IPS-18a (cell line): ENCODE data around the gene GPR171.
"Not testable (repeated sequence)": the region's sequence is repeated elsewhere in the genome, so short reads cannot be mapped to it uniquely, and the experiment has no call there.

Experiments used
- H3K27ac ChIP-seq: one replicate; pipeline ENCODE4 v1.5.1; 2013; ENCODE audit warnings: low read length
- H3K27me3 ChIP-seq: one replicate; pipeline ENCODE4 v1.6.1; 2013; ENCODE audit warnings: mild to moderate bottlenecking, low read length; ENCODE audit not compliant: control insufficient read depth, insufficient read depth
- H3K36me3 ChIP-seq: one replicate; pipeline ENCODE4 v1.6.1; 2013; ENCODE audit warnings: low read depth, low read length; ENCODE audit not compliant: control insufficient read depth
- H3K4me1 ChIP-seq: one replicate; pipeline ENCODE4 v1.6.1; 2013; ENCODE audit warnings: low read depth, low read length; ENCODE audit not compliant: control insufficient read depth
- H3K4me3 ChIP-seq: one replicate; pipeline ENCODE4 v1.5.1; 2013; ENCODE audit warnings: low read length
- H3K9ac ChIP-seq: one replicate; pipeline ENCODE4 v1.6.1; 2013; ENCODE audit warnings: mild to moderate bottlenecking, low read length, moderate library complexity
- H3K9me3 ChIP-seq: one replicate; pipeline ENCODE4 v1.6.1; 2013; ENCODE audit warnings: low read depth, low read length; ENCODE audit not compliant: control insufficient read depth

Gene GPR171

GRCh38 chr3:151169948-151170679 is 32.9 kb downstream of the GPR171 start:
- H3K36me3 ChIP-seq, H3K4me3 ChIP-seq, H3K4me1 ChIP-seq, H3K9ac ChIP-seq, H3K27me3 ChIP-seq, H3K9me3 ChIP-seq, H3K27ac ChIP-seq: not testable (repeated sequence)

GRCh38 chr3:151169262-151169947 is 33.6 kb downstream of the GPR171 start:
- H3K9ac ChIP-seq = no peak overlapping the region
- H3K4me3 ChIP-seq = no peak overlapping the region
- H3K36me3 ChIP-seq = peaks cover 4% of the 10 kb centered on the region
- H3K27me3 ChIP-seq = no peaks in the 10 kb centered on the region
- H3K4me1 ChIP-seq = peaks cover 8% of the 10 kb centered on the region
- H3K27ac ChIP-seq = no peak overlapping the region
- H3K9me3 ChIP-seq = no peaks in the 10 kb centered on the region

- Histone ChIP-seq H3K36me3 (peaks cover 4% of the 10 kb centered on the region), H3K9ac (no peak overlapping the region), H3K27ac (no peak overlapping the region), H3K9me3 (no peaks in the 10 kb centered on the region), H3K27me3 (no peaks in the 10 kb centered on the region), H3K4me1 (peaks cover 8% of the 10 kb centered on the region), H3K4me3 (no peak overlapping the region)
Observed at GRCh38 chr3:151168269-151169094, 34.5 kb downstream of the GPR171 start.

- no peaks in the 10 kb centered on the region for H3K27me3 ChIP-seq
- H3K27ac ChIP-seq = no peak overlapping the region
- no peaks in the 10 kb centered on the region for H3K9me3 ChIP-seq
- peaks cover 4% of the 10 kb centered on the region for H3K36me3 ChIP-seq
- H3K4me3 ChIP-seq = no peak overlapping the region
- H3K9ac ChIP-seq = no peak overlapping the region
- H3K4me1 ChIP-seq = no peaks in the 10 kb centered on the region
Observed at GRCh38 chr3:151166161-151166560, 36.9 kb downstream of the GPR171 start.

- no peak overlapping the region for H3K9ac ChIP-seq
- no peaks in the 10 kb centered on the region for H3K4me1 ChIP-seq
- no peak overlapping the region for H3K27ac ChIP-seq
- no peaks in the 10 kb centered on the region for H3K27me3 ChIP-seq
- H3K36me3 ChIP-seq = peaks cover 4% of the 10 kb centered on the region
- no peaks in the 10 kb centered on the region for H3K9me3 ChIP-seq
- no peak overlapping the region for H3K4me3 ChIP-seq
Observed at GRCh38 chr3:151165226-151165625, 37.8 kb downstream of the GPR171 start.

- no peak overlapping the region for H3K27ac ChIP-seq
- no peak overlapping the region for H3K9ac ChIP-seq
- H3K9me3 ChIP-seq = no peaks in the 10 kb centered on the region
- no peaks in the 10 kb centered on the region for H3K27me3 ChIP-seq
- H3K4me3 ChIP-seq = no peak overlapping the region
- H3K36me3 ChIP-seq = peaks cover 7% of the 10 kb centered on the region
- no peaks in the 10 kb centered on the region for H3K4me1 ChIP-seq
Observed at GRCh38 chr3:151159806-151160205, 43.2 kb downstream of the GPR171 start.

- Histone ChIP-seq H3K36me3 (peaks cover 7% of the 10 kb centered on the region), H3K27ac (no peak overlapping the region), H3K4me3 (no peak overlapping the region), H3K27me3 (no peaks in the 10 kb centered on the region), H3K4me1 (no peaks in the 10 kb centered on the region), H3K9me3 (no peaks in the 10 kb centered on the region), H3K9ac (no peak overlapping the region)
Observed at GRCh38 chr3:151156618-151157216, 46.3 kb downstream of the GPR171 start.

GRCh38 chr3:151155409-151156128 is 47.4 kb downstream of the GPR171 start:
- no peak overlapping the region for H3K27ac ChIP-seq

GRCh38 chr3:151154566-151154965 is 48.5 kb downstream of the GPR171 start:
- no peak overlapping the region for H3K4me3 ChIP-seq
- H3K27ac ChIP-seq = no peak overlapping the region
- no peaks in the 10 kb centered on the region for H3K27me3 ChIP-seq
- H3K4me1 ChIP-seq = no peaks in the 10 kb centered on the region
- no peak overlapping the region for H3K9ac ChIP-seq
- no peaks in the 10 kb centered on the region for H3K9me3 ChIP-seq
- peaks cover 4% of the 10 kb centered on the region for H3K36me3 ChIP-seq

More at GRCh38 chr3:151155409-151156128, 47.4 kb downstream of the GPR171 start:
- H3K9ac ChIP-seq = no peak overlapping the region
- no peak overlapping the region for H3K4me3 ChIP-seq
- no peaks in the 10 kb centered on the region for H3K27me3 ChIP-seq
- peaks cover 7% of the 10 kb centered on the region for H3K36me3 ChIP-seq
- H3K4me1 ChIP-seq = no peaks in the 10 kb centered on the region
- no peaks in the 10 kb centered on the region for H3K9me3 ChIP-seq

GRCh38 chr3:151152455-151153079 is 50.4 kb downstream of the GPR171 start:
- H3K9me3 ChIP-seq = no peaks in the 10 kb centered on the region
- no peak overlapping the region for H3K4me3 ChIP-seq
- no peaks in the 10 kb centered on the region for H3K27me3 ChIP-seq
- H3K4me1 ChIP-seq = no peaks in the 10 kb centered on the region
- H3K9ac ChIP-seq = no peak overlapping the region
- no peak overlapping the region for H3K27ac ChIP-seq
- H3K36me3 ChIP-seq = no peaks in the 10 kb centered on the region
